Renal cortical epithelial cell (primary cell): ENCODE measurements around the gene ELK3. TPM values are rescaled to one million over a fixed set of nuclear protein-coding genes. Genes with fewer than 3 reads are reported as not detected.

Source experiments
- DNase-seq: peaks from one replicate; pipeline ENCODE4 v3.0.0-alpha.2; 2011; ENCODE audit warnings: low read depth
- total RNA-seq: library from RNA; depleted of rRNA; stranded (reverse); fragments of >200 nt; gene quantifications from 2 replicates; pipeline ENCODE4 v1.2.3, GENCODE V29; 2014

The ELK3 gene
- total RNA-seq, 1 donor from 2014 or later: 26.7 TPM

- DNase-seq: no peak
Observed at GRCh38 chr12:96256672-96257361, 62.6 kb downstream of the ELK3 start.

GRCh38 chr12:96257550-96258103, 63.5 kb downstream of the ELK3 start:
- DNase-seq: no peak

DNA sequence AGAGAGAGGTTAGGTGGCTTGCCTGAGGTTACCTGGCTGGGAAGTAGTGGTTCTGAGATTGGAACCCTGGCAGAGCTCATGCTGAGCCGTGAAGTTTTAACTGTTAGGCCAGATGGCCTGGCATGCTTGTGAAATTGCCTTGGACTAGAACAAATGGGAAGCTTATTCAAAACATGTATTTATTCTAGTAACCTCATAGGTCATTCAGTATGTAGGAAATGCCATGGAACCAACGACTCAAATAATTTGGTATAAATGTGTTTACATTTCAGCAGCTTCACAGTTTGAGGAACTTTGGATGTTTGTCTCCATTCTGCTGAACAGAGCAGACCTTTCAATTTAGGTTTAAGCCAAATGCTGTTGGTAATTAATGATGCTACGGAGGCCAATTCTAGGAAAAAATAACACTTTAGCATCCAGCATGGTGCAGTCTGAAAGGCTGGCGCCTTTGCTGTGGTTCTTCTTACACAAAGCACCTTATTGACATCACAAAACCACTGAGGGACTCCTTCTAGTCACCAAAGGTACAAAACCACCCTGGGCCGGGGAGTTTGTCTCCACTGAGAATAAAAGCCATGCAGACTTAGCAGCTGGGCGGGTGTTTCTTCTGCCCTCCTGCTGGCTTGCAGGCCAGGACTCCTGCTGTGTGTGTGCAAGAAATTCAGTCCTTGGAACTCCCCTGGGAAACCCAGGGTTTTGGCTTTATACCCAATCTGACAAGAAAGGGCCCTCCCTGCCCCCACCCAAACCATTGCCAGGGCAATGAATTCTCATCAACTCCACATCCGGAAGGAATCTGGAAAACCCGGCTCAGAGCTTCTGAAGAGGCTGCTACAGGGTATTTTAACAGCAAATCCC, 64.2 kb downstream of the ELK3 start:
- peak; percentile 13 for DNase-seq

DNA sequence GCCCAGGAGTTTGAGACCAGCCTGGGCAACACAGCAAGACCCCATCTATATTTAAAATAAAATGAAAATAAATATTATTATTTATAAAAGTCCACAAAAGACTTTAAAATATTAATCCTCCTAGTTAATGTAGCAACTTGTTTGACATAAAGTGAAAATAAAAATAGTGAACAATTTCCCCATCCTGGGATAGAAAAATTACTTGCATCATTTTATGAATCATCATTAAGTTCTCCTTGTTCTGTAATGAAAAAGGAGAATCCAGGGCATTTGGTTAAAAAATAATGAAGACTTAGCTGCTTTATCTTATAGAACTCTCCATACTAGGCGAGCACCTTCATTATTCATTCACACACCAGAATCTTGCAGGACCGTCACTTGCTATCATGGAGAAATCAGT, 66.1 kb downstream of the ELK3 start:
- no peak for DNase-seq

- no peak for DNase-seq
Observed at GRCh38 chr12:96260644-96261043, 66.5 kb downstream of the ELK3 start.

DNA sequence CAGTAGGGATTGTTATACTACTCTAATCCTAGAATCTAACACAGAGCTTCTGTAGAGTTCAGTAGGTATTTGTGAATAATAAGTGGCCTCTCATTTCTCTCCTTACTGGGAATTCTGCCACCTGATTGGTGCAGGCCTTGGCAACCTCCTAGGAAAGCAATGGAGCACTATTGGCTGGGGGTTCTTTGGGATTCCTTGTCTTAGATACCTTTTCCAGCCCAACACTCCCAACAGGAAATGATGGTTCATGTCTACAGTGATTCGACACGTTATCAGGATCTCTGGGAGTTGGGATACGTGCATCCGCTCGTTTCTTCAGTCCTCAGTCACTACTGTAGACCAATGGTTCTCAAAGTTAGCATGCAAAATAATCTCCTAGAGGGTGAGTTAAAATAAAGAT, 67.4 kb downstream of the ELK3 start:
- no peak for DNase-seq

DNA sequence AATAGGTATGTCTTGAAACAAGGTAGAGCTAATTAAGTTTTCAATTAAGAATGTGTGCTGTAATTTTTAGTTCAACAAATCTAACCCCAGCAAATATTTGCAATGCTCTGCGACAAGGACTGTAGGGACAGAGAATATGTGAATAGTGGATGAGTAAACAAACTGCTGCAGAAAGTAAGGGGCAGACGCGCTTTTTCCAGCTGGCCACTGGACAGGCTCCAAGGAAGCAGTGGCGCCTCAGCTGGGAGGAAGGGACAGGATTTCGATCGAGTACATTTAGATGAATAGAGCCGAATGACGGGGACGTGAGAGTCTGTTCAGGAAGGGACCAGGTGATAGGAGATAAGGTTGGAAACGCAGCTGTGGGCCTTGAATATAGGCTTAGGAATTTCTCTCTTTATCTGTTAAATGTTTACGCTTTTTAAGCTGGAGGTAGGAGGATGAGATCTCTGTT, 69.3 kb downstream of the ELK3 start:
- DNase-seq: no peak

GRCh38 chr12:96265400-96265799, 71.2 kb downstream of the ELK3 start:
- no peak for DNase-seq

- DNase-seq: no peak
Observed at GRCh38 chr12:96265836-96266235, 71.7 kb downstream of the ELK3 start.

DNA sequence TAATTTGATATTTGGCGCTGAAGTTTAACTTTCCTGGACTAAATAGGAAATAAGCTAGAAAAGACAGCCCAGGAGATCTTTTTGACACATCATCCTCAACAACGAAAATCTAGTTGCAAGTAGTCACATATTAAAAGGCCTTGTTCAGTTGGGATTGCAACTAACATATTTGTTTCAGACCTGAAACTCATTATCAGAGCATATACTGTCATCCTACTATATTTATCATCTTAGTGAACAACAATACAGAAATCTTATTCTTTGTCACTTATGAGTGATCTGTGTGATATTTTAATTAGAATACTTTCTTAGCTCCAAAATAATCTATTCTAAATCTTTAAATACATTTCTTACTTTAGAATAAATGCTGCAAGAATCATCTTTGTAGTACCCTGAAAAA, 72.1 kb downstream of the ELK3 start:
- no peak for DNase-seq

DNA sequence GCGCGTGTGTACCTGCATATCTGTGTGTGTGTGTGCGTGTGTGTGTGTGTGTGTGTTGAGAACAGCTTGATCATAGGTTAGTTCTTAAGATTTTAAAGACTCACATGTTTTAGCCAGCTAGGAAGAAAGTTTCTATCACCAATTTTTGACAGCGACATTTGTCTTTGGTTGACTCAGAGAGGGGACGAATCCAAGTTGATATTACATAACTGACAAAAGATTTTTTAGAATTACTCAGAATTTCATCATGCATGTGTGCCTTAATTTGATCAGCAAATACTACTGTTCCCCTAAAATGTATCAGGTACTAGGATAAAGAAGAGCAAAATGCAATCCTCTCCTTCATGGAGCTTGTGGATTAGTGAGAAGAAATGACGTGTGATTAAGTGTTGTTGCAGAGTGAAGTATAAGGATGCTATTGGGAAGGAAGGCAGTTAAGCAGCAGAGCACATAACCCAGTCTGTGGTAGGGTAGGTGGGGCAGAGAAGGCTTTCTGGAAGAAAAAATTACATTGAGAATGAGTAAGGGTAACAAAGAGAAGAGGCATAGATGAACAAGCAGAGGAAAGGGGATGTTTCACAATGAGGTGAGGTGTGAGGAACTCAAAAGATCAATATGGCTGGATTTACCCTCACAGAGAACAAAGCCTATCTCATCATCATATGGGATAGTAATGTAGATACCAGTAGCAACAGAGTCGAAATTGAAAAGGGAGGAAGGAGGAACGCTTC, 77.5 kb downstream of the ELK3 start:
- no peak for DNase-seq

GRCh38 chr12:96274331-96274730, 80.2 kb downstream of the ELK3 start:
- DNase-seq: no peak

- no peak for DNase-seq
Observed at GRCh38 chr12:96285158-96285557, 91.0 kb downstream of the ELK3 start.

GRCh38 chr12:96289067-96289466, 94.9 kb downstream of the ELK3 start:
- DNase-seq: no peak

GRCh38 chr12:96293093-96293492, 98.9 kb downstream of the ELK3 start:
- no peak for DNase-seq

DNA sequence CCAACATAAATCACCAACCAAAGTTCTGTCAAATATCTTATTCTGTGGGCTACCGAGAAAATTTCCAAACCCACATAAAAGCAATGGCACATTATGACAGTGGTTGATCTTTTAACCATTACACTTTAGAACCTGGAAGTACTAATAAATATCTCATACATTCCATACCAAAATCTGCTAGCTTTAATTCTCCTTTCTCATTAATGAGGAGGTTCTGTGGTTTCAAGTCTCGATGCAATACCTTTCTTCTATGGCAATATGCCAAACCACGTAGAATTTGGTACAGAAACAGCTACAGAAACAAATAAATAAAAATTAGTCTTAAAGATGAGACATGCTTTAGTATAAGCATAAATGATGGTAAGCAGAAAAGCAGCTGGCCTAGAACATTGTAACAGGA, 100.7 kb downstream of the ELK3 start:
- DNase-seq: peak; percentile 50

DNA sequence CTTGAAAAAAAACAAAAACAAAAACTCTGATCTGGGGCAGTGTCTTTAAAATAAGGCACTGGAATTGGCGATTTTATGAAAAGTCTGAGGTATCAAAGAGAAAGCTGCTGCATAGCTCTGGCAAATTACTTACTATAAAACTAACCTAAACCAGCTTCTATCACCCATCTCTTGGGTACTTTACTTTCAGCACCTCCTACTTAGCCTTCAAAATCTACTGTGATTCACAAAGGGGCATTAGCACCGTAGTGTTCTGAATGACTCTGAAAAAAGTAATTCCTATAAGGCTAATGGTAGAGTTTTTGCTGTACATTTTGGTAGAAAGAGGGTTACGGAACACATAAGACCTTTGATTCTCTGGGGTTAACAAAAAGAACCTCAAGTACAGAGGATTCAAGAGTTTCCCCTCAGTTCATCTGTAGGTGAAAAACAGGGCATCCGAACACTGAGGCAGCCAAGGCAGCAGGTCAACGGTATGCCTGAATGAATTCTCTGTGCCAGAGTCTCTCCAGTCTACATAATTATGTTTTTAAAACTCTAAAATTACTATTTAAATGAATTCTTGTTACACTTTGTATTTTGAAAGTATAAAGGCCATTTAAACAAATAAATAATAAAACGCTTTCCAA, 101.5 kb downstream of the ELK3 start:
- DNase-seq: no peak

DNA sequence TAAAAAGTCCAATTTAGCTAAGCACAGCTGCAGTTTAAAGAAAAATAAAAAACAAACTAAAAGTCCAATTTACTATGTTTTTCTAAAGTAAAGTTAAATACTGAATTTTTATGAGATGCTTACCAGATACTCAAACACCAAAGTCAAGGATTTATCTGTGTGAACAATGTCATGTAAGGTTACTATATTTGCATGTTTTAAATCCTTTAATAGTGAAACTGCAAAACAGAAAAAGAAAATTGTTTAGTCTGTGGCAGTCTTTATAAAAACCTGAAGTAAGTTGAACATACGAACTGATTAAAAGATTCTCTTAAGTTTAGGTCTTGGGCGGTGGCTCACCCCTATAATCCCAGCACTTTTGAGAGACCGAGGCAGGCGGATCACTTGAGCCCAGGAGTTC, 103.3 kb downstream of the ELK3 start:
- no peak for DNase-seq

DNA sequence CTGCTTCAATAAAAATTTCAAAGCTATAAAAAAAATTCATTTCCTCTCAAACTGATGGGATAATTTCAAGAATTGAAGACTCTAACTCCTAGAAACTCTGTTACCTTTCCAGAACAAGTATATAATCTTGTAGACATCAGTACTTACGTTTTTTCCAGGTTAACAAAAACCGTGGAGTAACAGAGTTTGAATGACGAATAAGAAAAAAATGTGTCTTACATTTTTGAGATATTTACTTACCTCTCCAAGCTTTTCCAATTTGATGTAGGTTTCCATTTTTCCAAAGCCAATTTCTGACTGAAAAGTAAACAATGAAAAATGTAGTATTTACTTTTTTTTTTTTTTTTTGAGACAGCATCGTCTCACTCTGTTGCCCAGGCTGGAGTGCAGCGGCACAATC, 105.9 kb downstream of the ELK3 start:
- DNase-seq: no peak

DNA sequence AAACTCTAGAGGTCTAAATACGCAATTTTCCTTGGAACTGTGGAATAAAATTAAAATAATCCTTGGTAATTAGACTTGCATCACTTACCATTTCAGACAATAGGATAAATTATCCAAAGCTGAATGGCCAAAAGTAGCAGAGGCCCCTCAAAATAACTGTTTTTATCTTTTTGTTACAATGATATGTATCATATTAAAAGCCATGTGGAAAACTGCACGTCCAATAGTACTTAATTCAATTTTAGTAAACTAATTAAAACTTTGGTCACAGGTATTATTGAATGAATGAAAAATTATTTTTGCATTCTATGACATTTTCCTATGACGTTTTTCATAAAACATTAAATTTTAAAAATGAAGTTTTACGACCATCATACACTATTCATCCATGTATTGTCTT, 107.6 kb downstream of the ELK3 start:
- no peak for DNase-seq

DNA sequence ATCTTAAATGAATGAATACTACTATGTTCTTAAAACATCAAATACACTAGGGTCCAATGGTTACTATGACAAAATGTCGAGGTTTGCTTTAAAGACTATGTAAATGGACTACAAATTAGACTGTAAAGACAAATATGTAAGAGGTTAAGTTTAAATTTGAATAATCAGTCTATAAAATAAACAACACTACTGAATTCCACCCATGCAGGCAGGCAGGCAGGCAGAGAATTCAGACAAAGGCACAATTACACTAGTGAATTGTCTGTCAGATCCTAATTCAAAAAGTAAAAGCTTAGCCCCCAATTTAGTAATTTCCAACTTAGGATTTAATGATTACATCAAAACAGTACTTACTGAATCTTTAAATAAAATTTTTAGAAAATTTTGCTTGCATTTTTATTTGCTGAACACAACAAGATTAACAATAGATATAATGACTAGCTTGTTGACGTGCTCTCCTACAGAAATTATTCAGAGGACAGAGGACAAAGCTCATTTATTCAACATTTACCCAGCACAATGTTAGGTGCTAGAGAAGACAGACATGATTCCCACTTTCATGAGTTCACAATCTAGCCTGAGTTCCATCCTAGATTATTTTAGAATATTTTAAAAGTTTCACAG, 108.6 kb downstream of the ELK3 start:
- DNase-seq: no peak
